HG03521 (cell line): ENCODE results near the gene PRKD3.
A peak's percentile ranks its signal among the peaks of the same experiment; 100 is the strongest.

Experiments
- ATAC-seq: cut with Tn5 transposase; IDR thresholded peaks from one replicate; pipeline ENCODE4 v1.9.1; 2021; ENCODE audit warnings: mild to moderate bottlenecking, moderate library complexity; ENCODE audit not compliant: unreplicated experiment

The PRKD3 gene

DNA sequence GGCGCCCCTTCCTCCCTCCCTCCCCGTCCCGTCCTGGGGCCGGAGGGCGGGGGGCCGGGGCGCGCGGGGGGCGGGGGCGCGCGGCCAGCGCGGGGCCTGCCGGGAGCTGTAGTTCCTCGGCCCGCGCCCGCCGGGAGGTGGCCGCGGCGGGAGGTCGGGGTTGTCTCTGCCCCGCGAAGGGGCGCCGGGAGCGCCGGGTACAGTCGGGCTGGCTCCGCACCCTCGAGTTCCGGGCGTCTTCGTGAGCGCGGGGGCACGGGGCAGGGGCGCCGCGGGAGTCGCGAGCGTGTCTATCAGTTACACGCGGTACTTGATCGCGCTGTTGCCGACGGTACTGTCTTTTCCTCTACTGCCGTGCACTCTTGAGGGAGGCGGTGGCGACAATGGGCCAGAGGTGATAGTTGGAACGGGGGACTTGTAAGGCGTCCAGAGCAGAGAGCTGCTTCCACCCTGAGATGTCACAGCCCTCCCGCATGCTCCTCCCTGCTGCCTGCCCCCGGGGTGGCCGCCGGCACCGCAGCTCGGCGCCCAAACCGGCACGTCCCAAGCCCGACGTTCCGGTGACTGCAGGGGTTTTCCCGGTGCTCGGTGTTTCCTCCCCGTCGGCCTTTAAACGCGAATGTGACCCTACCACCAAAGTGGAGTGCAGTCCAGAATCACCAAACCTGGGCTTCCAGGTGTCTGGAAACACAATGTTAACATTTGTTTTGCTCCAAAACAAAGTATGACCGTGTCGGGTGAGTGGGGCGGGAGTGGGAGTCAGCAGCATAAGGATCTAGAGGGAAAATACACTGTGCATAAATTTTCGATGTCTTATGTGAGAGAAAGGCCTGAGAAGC, at the start of gene PRKD3:
PRKD3 (minus strand) TSS at position 48 of the 839 bp plus-strand sequence. CDS start 8,309 bp downstream, outside the sequence.
- ATAC-seq: peak; percentile 69

DNA sequence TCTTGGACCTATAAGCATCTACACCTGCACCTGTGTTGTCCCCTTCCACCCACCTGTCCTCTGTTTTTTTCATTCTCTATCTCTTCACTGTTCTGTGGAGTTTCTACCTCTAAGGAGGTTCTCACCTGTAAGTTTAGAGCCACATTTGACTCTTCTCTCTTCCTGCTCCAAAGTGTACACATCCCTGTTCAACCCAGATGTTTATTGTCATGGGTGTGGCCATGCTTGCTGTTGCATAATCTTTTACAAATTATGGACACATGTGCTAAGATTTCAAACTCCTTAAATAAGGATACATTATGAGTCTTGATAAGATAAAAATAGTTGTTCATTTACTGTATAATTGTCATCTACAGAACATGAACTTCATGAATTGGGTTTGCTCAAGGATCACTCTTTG, 47.4 kb upstream of the PRKD3 start:
- ATAC-seq: no peak

DNA sequence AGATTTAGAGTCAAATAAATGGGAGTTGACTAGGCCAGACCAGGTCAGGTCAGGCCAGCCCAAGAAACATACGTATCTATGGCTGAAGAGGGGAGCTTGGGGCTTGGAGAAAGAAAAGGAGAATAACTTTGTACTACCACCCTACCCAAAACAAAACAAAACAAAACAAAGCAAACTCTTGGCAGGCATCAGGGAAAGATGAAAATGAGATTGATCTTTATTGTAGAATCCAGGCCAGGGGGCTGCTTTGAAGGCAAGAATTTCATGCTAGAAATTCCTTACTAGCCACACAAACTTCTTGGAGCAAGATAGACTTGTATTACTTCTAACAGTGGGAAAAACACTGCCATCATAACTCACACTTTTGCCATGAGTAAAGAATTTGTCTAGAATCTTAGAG, 46.0 kb upstream of the PRKD3 start:
- no peak for ATAC-seq

DNA sequence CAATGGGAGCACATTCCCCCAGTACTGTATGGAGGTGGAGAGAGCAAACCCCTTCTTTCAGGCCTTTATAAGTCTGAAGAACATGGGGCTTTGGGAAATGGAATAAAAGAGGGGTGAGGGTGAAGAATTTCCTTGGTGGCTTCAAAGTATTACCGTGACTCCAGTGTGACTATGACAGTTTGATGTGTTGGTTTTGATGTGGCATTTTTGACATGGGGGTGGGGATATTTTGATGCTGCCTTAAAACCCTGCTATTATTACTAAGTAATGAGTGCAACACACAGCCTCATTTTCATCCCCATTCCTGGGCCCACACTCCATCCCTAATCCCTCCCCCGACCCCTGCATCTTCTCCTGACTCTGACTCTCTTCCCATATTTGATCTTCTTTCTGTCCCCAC, 43.4 kb upstream of the PRKD3 start:
- ATAC-seq: no peak

DNA sequence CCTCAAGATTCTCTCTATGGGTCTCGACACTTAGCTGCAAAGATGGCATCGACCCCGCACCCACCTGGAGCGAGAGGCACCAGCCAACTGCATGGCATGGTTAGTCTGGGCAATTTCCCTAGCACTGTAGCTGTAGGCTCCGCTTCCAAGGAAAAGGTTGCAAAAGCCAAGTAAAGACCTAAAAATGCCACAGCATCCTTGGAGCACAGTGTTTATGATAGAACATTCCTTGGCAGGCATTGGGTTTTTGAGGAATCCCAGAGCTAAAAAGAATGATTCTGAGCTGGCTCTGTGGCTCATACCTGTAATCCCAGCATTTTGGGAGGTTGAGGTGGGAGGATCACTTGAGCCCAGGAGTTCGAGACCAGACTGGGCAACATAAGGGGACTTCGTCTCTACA, 42.7 kb upstream of the PRKD3 start:
- ATAC-seq: no peak

DNA sequence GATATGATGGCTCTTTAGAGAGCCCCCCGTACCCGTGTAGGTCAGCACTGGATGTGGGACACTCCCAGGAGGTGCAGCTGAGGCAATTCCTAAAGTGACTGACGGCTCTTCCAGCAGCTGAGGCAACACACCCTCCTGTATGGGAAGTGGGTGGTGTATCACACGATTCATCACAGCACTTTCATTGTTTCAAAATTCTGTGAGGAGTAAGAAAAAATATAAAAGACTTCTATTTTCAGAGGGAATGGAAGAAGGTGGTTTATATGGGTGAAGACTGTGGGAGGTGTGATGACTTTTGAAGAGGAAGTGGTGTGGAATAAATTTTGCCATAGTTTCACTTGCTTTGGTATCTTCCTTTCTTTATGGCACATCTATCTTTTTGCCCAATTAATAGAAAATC, 42.1 kb upstream of the PRKD3 start:
- ATAC-seq: no peak

DNA sequence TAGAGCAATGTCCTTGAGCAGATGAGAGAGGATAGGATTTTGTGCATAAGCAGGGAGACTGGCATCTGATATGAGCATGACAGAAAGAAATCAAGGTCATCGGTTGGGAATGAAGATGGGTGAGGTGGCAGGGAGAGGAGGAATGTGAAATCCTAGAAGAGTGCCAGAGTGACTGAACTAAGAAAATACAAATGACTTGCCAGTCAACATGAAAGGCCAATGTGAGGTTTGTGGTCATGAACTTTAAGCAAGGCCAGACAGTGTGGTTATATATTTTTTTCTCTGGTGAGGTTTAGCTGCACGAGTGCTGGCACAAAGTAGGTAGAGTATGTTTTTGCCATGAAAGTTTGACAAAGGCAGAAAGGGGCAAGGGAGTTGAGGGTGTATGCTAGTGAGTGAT, 41.0 kb upstream of the PRKD3 start:
- no peak for ATAC-seq

DNA sequence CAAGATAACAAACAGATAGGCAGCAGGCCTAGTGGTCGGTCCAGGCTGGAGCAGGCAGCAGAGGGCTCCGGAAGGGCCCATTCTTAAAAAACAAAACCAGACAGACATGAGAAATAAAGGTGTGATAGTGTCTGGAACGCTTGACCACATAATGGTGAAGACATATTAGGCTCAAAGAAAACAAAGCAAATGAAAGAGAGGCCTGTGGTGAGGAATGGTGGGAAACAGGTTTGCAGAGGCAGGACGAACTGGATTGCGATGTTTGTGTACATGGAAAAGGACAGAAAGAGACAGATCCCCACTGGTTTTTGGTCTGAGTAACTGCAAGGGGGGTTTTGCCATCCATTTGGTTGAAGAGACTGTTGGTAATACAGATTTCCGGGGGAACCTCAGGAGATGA, 39.7 kb upstream of the PRKD3 start:
- ATAC-seq: no peak

DNA sequence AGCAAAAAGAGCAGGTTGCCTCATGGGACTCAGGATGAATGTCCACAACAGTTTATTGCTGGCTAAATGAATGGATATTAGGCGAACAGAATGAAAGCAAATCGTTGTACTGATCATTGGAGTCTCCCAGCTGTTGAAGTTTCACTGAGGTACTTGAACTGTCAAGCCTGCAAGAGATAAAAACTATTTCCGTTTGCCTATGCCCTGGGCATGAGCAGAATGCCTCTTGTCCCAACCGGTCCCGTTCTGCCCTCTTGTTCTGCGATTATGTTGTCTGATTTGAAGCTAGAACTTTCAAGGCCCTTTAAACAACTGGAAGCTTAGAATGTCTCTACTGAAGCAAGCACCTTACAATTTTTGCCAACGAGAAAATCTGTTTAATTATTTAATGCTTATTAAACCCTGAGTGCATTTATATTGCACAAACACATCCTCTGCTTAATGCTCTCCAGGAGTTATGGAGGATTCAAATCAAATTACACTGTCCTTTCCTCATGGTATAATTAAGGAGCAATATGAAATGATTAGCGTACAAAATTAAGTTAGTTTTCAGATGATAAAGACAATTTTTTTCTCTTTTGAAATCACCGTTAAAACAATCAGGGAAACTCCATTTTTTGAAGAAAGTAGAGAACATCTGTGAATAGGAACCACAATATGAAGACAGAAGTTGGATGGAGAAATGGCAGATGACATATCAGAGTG, 37.5 kb upstream of the PRKD3 start:
- ATAC-seq: no peak

DNA sequence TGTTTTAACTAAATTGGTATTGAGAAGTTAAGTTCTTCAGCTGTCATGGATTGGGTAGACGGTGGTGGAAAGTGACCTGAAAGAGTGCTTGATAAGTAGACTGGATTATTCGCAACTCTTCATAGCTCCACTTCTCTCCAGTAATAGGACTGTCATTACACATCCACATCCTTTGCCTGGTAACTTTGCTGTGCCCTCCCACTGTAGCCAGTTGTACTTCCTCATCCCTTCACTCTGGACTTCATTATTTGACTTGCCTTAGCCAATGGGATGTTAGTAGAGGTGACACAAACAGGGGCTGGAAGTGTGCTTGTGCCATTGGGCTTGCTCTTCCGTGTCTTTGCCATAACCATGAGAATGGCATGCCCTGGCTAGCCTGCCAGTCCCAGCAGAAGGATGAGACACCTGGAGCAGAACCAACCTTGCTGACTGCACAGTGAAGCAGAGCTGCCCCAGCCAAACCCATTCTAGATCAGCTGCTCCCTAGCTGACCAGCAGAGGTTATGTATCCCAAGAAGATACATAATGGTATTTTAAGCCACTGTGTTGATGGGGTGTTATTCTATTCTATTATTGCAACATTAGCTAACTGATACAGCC, 36.7 kb upstream of the PRKD3 start:
- ATAC-seq: no peak

DNA sequence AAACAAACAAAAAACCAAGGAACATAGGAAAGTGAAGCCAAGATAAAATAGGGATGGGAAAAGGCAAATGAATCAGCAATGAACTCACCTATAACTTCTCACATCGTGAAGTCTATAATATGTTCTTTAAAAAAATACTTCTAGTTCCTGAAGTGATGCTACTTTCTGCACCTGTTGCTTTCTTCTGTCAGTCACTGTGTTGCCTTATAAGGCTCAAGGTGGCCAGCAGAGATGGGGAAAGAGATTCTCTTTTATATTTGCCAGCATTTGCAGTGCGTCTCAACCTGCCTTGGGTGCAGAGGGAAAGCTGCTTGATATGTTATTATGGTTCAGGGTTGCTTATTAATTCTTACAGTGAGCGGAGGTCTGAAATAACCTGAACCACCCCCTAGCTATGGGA, 33.8 kb upstream of the PRKD3 start:
- no peak for ATAC-seq

DNA sequence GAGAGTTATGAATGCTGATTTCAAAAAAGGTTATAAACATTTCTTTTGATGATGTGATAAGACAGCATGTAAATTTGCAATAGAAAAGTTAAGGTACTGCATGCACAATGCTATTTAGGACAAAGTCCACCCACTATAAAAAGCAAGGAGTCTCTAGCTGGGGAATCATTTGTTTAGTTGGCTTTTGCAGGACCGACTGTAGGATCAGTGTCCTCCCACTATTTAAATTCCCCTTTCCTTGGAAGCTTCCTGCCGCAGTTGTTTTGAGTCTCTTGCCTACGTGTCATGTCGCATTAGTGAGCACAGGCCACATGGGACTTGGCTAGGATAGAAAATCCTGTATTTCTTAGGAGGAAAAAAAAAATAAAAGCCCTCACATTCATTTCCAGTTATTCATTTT, 32.9 kb upstream of the PRKD3 start:
- ATAC-seq: no peak

DNA sequence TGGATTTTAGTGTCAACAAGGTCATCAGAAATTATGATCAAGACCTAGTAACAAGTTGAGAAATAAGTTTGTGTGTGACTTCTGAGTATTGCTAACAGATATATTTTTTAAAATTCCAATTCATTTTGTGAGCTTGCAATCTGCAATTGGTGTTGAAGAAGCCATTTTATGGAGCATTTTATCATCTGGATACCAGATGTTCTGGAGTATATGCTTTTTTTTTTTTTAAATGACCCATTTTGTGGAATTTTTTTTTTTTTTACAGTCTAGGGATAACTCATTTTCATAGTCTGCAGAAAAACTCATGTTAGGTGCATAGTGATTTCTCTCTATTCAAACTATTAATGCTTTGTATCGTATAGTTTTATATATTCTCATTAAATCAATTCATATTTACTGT, 32.4 kb upstream of the PRKD3 start:
- no peak for ATAC-seq

DNA sequence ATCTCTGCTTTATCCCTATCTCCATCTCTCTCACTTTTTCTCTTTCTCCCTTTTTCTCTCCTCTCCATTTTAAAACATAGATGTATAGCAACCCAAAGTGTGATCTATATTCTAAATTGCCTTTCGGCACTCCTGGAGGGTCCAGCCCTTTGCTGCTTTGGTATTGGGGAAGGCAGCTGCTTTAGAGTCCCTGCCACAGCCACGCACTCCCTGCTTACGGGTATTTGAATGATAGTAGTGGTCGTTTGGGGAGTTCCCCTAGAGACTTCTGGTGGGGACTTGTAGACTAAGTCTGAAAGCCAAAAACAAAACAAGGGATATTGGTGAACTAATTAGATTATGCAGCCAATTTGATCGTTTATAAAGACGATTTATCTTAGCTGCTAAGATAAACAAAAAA, 31.7 kb upstream of the PRKD3 start:
- ATAC-seq: no peak

DNA sequence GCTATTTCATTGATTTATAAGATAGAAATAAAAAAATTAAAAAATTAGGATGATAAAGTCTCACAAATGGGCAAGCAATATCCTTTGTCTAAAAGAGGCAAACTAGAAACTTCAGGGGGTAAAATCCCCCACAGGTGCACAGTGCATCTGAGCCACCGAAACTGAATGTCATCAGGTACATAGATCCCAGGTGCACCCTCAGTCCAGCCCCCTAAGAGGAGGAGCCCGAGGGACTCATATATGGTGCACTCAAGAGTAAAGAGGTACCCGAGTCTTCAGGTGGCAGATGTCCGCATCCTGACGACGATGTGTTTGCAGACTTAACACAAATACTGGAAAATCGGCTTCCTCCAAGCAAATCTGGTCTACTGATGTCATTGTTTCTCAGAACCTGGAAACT, 31.1 kb upstream of the PRKD3 start:
- no peak for ATAC-seq

DNA sequence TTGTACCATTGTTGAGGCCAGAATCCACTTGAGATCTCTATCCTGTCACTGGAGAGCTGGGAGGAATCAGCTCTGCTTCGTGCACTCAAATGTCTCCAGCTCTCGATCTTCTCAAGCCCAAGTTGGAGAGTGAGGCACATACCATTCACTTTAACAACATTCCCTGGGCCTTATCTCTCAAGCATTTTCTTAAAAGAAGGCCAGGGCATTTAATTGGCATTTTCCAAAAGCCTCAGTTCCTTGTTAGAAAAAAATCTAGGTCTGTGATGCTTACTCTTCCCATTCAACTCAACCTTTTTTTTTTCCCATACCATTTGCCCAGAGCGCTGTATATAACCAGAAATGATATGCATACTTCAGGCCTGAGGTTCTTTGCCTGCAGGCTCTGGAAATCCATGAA, 29.9 kb upstream of the PRKD3 start:
- no peak for ATAC-seq

DNA sequence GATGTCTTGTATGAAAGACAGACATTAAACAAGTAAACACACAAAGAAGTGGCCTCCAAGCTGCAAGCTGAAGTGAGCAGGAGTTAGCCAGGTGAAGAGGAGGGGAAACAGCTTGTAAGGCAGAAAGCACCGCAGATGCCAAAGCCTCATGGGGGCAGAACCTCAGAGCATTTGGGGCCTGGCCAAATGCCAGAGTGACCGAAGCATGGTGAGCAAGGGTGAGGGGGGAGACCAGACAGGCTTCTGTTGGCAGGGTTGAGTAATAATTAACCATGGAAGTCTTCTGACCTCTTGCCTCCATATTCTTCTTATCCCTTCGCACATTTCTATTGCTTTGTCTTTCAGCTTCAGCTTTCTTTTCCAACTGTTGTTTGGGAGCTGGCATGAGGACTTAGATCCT, 25.4 kb upstream of the PRKD3 start:
- no peak for ATAC-seq

DNA sequence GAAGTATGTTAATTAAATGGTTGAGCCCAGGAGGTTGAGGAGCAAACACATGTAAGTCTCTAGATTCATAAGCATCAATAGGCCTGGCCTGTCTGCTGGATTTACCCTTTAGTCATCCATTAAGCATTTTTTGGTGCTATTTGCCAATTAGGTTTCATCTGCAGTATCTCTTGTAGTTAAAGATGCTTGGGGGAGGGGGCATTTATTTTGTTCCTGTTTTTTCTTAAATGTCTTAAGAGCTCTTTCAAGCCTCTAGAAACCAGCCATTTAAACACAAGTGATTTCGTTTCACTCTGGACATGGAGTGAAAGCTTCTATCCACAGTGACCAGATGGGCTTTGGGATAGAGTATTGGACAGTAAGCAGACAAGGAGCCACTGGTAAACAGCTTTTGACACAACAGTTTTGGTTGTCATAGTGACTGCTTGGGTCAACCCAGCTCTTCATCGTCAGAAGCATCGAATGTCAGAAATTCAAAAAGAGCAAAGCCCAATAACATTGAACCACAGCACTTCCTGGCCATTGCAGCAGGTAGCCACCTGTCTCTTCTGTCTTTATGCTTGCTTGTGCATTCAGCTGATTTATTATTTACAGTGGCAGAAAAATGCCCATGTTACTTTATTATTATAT, 24.7 kb upstream of the PRKD3 start:
- no peak for ATAC-seq

DNA sequence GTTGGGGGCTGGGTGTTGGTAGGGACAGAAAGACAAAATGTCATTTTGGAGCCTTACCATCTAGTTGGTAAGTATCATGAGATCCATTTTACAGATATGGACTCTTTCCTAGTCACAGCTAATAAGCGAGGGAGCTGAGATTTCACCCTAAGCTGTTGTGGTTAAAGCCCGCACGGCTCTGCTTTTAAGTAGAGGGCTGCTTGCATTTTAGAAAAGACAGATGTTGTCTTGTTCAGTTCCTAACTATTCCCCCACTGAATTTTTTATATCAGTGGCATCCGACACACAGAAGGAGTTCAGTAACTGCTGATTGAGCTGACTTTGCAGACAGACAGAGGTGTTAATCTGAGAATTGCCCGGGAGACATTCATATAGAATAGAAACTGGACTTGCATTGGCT, 23.5 kb upstream of the PRKD3 start:
- ATAC-seq: no peak

DNA sequence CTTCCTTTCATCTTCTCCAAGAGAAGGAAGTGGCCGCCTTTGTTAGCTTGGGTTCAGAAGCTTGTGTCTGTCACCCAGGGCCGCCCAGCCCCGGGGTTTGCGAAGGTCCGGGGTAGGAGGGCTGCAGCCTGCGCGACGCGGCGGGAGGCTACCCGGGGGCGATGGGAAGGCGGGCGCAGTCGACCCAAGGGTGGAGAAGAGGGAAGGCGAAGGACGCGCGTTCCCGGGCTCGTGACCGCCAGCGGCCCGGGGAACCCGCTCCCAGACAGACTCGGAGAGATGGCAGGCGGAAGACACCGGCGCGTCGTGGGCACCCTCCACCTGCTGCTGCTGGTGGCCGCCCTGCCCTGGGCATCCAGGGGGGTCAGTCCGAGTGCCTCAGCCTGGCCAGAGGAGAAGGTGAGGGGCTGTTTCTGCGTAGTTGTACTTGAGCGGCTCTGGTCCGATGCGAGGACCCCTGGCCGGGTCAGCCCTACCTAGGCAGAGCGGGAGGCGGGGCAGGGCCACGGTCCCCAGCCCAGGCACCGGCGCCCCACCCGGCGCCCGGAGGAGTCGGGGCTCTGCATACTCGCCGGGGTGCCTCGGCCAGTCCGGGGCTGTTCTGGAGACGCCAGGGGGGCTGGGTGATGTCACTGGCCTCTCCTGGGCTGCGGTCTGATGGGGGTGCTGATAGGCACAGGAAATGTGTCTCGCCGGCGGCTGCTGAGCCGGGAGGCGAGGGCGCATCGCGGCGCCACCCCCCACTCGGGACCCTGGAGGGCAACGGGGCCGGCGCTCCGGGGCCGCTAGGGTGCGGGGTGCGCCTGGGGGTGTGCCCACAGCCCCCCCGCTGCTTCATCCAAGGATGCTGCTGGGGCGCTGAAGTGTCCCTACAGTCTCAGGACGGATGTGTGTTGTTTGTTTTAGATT, 20.1 kb upstream of the PRKD3 start, which contains the start of gene QPCT:
QPCT (plus strand) TSS at position 178 of the 909 bp plus-strand sequence; CDS start at position 280, 102 bp downstream.
- ATAC-seq: no peak
